Lung (tissue), 12 donors: ENCODE measurements around the gene CYB5D1. TPM values are rescaled to one million over a fixed set of nuclear protein-coding genes. Genes with fewer than 3 reads are reported as not detected.

Source experiments
- ATAC-seq: fragments of 200-7000 bp; cut with Tn5 transposase; one replicate; pipeline ENCODE4 v1.9.1; 2020; ENCODE audit warnings: moderate number of reproducible peaks; ENCODE audit not compliant: insufficient read depth, low FRiP score
- DNase-seq, 3 donors: peaks; one replicate each; pipeline ENCODE4 v3.0.0-alpha.2; 2013 to 2017
- H3K27ac ChIP-seq, 2 donors: one replicate each; pipeline ENCODE4 v1.5.1; 2013; ENCODE audit warnings: mild to moderate bottlenecking in 2 of 2, moderate library complexity in 2 of 2, control low read depth in 1 of 2, inconsistent platforms in 1 of 2, low read depth in 1 of 2, low read length in 1 of 2
- H3K27me3 ChIP-seq, 3 donors: one replicate each; pipeline ENCODE4 v1.5.1; 2013; ENCODE audit warnings: low read length in 2 of 3; ENCODE audit not compliant: control insufficient read depth in 3 of 3, insufficient read depth in 3 of 3
- H3K36me3 ChIP-seq, 4 donors: one replicate each; pipeline ENCODE4 v1.5.1; 2013; ENCODE audit warnings: low read length in 4 of 4, mild to moderate bottlenecking in 1 of 4, moderate library complexity in 1 of 4; ENCODE audit not compliant: control insufficient read depth in 4 of 4, insufficient read depth in 4 of 4
- H3K4me1 ChIP-seq, 5 donors: one replicate each; pipeline ENCODE4 v1.5.1; 2013; ENCODE audit warnings: low read length in 5 of 5, mild to moderate bottlenecking in 2 of 5, moderate library complexity in 1 of 5; ENCODE audit not compliant: control insufficient read depth in 5 of 5, insufficient read depth in 5 of 5
- H3K4me3 ChIP-seq: one replicate; pipeline ENCODE4 v1.5.1; 2013; ENCODE audit warnings: mild to moderate bottlenecking, control low read depth, moderate library complexity
- H3K9ac ChIP-seq, 2 donors: one replicate each; pipeline ENCODE4 v1.5.1; 2013; ENCODE audit warnings: low read length in 2 of 2, control low read depth in 1 of 2; ENCODE audit not compliant: insufficient read depth in 1 of 2
- H3K9me3 ChIP-seq, 4 donors: one replicate each; pipeline ENCODE4 v1.5.1; 2013; ENCODE audit warnings: low read length in 3 of 4, mild to moderate bottlenecking in 1 of 4, moderate library complexity in 1 of 4; ENCODE audit not compliant: control insufficient read depth in 4 of 4, insufficient read depth in 3 of 4
- CTCF ChIP-seq: IDR thresholded peaks from 2 replicates; pipeline ENCODE4 v1.5.1; 2012; ENCODE audit warnings: mild to moderate bottlenecking; ENCODE audit errors: control extremely low read depth, extremely low read depth
- WGBS, 2 donors: extraction: QIAGEN DNeasy Blood & Tissue Kit; methylation state at CpG; one replicate each; pipeline ENCODE4 v1.1.7; 2013; 5-methylcytosine and 5-hydroxymethylcytosine counted together
- polyA plus RNA-seq, 2 donors: library from polyadenylated mRNA; stranded (reverse); fragments of 200-250 nt; gene quantifications; one replicate each; pipeline ENCODE4 v1.2.1, GENCODE V29; 2013
- total RNA-seq, 2 donors: library from RNA; depleted of rRNA in 1 of 2; stranded (reverse); fragments of >200 nt in 1 of 2; gene quantifications; one replicate each; pipeline ENCODE4 v1.2.1, GENCODE V29; 2014 to 2021
- donor health status: control.
- donor health status: control.
- donor health status: Bipolar disorder and iron deficiency.
- donor health status: healthy.
- donor health status: DM: yes; HTN: yes; CAD: no.

CYB5D1 gene
- total and polyA plus RNA-seq, 4 donors = 5.5 to 21.6 (median 14.0) TPM

- ATAC-seq (no peak), DNase-seq (no peak)
- H3K27me3 ChIP-seq = peaks cover 0 to 5% (median 0%) of the 10 kb centered on the region in 3 donors
- H3K9me3 ChIP-seq = no peaks in the 10 kb centered on the region
- 89 to 91% methylated on average over 10 of the region's 10 CpGs for WGBS, 2 donors
- TF ChIP-seq CTCF = no peak
- no peak overlapping the region for H3K4me3 ChIP-seq
- H3K36me3 ChIP-seq = no peaks in the 10 kb centered on the region
- no peak overlapping the region for H3K27ac ChIP-seq
- H3K9ac ChIP-seq = no peak overlapping the region
- H3K4me1 ChIP-seq = peaks cover 3 to 26% (median 6%) of the 10 kb centered on the region in 5 donors
Observed at GRCh38 chr17:7832431-7832830, 25.4 kb upstream of the CYB5D1 start.

GRCh38 chr17:7833011-7833794, 24.6 kb upstream of the CYB5D1 start:
- Histone ChIP-seq H3K9ac (no peak overlapping the region), H3K27ac (peak overlapping the region; percentile 58 to 77), H3K27me3 (peaks cover 0 to 1% (median 0%) of the 10 kb centered on the region in 3 donors), H3K4me3 (no peak overlapping the region), H3K4me1 (peaks cover 3 to 32% (median 7%) of the 10 kb centered on the region in 5 donors), H3K9me3 (no peaks in the 10 kb centered on the region), H3K36me3 (no peaks in the 10 kb centered on the region)
- ATAC-seq = no peak
- DNase-seq = no peak
- no peak for TF ChIP-seq CTCF
- 49 to 62% methylated on average over 19 of the region's 19 CpGs for WGBS, 2 donors

GRCh38 chr17:7833795-7834541, 23.8 kb upstream of the CYB5D1 start, which contains the start of gene KDM6B:
Gene KDM6B, plus strand, starts transcription at chr17:7834217. Its CDS starts 11,338 bp downstream, at chr17:7845555.
- DNase-seq (peak; percentile 94 to 96 (median 95)), ATAC-seq (peak; percentile 62)
- Histone ChIP-seq H3K9ac (peak within 1 kb of the TSS; percentile 82 to 84), H3K36me3 (no peaks in the 10 kb centered on the region), H3K9me3 (no peaks in the 10 kb centered on the region), H3K4me1 (peaks cover 7 to 38% (median 14%) of the 10 kb centered on the region in 5 donors), H3K27ac (peak within 1 kb of the TSS; percentile 94 to 98), H3K27me3 (no peaks in the 10 kb centered on the region), H3K4me3 (peak within 1 kb of the TSS; percentile 54)
- 0% methylated on average over 45 to 49 of the region's 49 CpGs for WGBS, 2 donors
- no peak for TF ChIP-seq CTCF
